Endometrial microvascular endothelial cells (primary cell): ENCODE data around the gene CCDC191. TPM values are rescaled to one million over a fixed set of nuclear protein-coding genes. Genes with fewer than 3 reads are reported as not detected.

Experiments used
- in situ Hi-C: cut with HindIII; loops from 2 replicates; pipeline ENCODE4 v1.10.0; 2017; ENCODE audit warnings: low sequenced_read_pairs, low pct_unique_long_range_greater_than_20kb; ENCODE audit errors: inconsistent ontology term
- total RNA-seq: library from RNA; depleted of rRNA; stranded (reverse); fragments of >200 nt; gene quantifications from one replicate; pipeline ENCODE4 v1.2.3, GENCODE V29; 2015; ENCODE audit errors: inconsistent ontology term

Gene CCDC191
- total RNA-seq, 1 donor from 2014 or later: 1.3 TPM

DNA sequence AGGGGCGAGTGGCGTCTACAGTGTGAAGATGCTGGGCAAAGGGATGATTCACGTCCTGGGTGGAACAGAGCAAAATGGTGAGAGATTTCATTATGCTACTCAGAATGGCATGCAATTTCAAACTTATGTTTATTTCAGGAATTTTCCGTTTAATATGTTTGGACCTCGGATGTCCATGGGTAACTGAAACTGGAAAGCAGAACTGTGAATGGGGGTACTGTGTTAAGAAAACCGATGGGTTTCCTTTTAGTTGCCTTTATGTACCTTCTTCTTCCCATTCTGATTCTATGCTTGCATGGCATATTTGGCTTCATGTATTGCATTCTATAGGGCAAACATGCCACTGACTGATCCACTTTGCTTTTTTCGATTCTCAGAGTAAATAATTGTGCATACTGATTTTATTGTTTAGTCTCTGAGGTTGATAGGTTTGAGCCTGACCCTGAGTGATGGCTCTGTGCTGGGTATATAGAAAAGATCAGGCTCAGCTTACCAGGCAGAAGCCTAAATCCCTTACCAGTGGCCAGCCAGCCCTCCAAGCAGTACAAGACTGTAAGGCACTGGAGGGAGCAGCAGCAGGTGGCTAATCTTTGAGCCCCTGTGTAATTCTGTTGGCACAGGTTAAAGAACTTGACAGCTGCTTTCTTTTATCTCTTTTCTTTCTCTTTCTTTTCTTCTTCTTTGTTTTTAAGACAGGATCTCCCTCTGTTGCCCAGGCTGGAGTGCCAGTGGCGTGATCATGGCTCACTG lies 4.8 kb upstream of the CCDC191 start:
- in situ Hi-C loops: no loop called here

DNA sequence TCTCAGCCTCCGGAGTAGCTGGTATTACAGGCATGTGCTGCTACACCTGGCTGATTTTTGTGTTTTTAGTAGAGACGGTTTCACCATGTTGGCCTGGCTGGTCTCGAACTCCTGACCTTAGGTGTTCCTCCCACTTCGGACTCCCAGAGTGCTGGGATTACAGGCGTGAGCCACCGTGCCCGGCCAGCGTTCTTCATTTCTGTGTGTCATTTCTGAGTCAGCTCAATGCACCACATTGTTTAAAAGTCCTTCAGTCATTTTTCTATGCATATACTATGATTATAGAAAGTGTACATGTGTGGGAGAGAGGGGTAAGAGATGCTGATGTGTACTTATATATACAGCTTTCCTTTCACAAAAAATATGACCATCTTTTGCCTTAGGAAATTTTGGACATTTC lies 2.3 kb upstream of the CCDC191 start:
- in situ Hi-C loops: no loop called here

DNA sequence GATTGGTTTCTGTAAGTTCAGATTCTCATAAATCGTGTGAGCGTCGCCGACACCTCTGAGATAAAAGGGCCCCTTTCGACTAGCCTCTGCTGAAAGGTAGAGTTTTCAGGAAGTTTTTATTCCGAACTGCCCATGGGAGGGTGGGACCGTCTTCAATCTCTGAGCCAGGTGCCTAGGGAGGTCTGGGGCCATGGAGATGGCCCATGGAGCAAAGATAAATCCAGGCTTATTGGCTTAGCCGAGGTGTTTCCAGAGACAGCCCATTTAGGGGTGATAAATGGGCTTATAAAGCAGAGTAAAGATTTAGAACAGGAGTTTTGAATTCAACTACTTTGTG lies 653 bp upstream of the CCDC191 start:
- in situ Hi-C loops: no loop called here

DNA sequence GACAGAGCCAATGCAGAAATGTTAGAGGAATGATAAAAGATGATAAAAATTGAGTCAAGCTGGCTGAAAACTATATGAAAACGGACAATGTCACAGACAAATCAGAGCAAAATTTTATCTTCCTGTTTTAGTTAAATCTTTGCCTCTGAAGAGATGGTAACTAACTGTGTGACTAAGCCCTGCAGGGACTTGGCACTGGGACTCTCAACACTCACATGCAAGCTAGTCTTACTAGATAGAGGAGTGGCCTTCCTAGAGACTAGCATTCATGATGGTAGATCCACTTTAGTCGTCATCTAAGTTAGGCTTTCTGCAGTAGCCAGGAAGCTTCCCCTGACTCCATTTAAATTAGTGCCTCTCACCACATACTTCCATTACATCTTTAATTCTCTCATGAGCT lies 4.1 kb downstream of the CCDC191 start:
- in situ Hi-C loops: no loop called here

DNA sequence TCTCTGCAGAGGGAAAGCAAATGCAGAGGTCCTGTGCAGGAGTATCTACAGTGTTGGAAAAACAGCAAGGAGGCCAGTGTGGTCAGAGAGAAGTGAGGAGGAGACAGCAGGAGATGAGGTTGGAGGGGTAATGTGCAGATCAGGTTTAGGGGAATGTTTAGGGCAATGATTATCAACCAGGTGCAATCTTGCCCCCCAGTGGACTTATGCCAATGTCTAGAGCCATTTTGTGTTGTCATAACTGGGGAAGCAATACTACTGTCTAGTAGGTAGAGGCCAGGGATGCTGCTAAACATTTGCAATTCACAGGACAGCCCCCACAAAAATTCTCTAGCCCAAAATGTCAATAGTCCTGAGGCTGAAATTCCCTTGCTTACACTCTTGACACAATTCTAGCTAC lies 13.1 kb downstream of the CCDC191 start:
- in situ Hi-C loops: no loop called here

DNA sequence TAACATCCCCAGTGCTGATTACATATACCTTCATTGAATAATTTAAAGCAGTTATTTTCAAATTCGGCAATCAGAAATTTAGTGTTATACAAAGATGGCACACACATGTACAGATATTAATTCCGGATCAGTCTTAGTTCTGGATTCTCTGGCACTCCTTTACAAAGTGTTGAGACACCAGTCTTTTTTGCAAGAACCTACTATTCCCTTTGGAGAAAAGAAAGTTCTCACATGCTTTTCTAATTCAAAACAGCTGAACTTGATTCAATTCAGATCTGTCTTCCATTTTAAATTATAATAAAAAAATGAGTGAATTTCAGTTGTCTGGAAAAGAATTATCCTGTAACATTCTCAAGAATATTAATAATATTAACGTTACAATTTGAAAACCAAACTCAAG lies 20.4 kb downstream of the CCDC191 start:
- in situ Hi-C loops: no loop called here

DNA sequence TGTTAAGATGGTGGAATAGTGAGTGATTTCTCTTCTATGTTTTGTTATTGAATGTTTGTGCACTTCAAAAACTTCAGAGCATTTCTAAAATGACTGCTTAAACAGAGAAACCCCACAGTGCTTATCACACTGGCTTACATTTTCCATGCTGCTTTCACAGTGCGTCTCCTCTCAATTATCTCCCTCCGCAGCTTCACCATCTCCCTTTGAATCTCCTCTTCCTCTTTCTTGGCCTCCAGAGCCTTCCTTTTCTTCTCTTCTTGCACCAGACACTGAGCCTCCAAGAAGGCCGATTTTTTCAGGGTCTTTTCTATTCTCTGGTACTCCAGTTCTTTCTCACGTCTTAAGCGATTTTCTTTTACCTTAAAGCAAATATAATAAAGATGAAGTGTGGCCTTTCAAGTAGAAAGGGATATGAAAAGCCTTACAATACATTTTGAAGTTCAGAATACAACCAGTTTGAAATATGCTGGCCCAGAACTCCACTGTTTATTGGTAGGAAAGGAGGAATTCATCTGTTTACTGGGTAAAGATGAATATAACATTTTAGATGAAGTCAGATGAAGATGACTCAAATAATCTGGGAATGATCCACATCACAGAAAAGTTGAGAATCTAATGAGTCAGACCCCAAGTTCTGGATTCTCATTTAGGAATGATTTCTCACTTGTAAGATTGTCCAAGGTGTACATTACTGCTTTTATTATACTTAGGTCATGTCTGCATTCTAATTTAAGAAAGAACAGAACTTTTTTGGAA lies 21.4 kb downstream of the CCDC191 start:
- in situ Hi-C loops: no loop called here

DNA sequence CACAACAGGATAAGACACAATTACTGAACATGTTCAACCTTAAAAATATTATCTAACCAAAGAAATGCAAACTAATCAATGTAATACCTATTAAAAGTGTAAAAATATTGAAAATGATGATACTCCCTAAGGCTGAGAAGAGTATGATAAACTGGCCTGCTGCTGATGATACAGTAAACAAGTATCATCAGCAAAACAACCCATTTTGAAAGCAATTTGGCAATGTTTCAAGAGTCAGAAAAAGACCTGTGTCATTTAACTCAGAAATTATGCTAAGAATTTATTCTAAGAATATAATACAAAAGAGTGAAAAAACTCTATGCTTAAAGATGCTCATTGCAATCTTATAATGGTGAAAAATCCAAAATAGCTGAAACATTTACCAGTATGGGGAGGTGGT lies 22.1 kb downstream of the CCDC191 start:
- in situ Hi-C loops: no loop called here

DNA sequence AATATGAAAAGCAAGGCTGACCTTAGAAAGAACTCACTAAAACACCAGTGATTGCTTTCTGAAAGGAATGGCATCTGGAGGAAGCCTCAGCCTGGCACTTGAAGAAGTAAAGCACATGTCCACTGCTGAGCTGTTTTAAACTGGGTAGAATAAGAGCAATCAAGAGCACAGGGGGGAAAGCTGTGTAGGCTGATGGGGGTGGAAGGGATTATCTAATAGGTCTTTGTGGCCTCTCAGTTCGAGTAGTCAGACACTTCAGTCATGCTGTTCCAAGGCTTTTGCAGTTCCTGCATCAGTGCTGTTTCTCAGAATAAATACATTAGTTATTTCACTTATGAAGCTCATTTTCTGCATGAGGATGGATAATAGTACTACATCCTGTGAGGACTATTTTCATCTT lies 22.6 kb downstream of the CCDC191 start:
- in situ Hi-C loops: no loop called here

DNA sequence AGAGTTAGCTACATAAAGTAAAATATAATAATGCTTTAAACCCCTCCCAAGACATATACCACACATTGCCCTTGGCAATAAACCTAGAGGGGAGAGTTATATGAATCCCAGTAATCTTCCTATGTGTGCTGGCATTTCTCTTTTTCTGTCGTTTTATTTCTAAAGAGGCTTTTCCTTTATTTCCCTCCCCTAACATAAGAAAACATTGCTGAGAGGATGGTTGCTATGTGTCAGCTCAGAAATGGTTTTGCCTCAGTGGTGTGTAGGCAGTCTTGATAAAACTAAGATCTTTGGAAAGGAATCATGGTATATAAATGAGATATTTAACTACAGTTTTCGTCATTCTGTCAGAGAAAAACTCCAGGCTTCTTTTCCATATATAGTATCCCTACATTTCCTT lies 30.0 kb downstream of the CCDC191 start:
- in situ Hi-C loops: no loop called here

DNA sequence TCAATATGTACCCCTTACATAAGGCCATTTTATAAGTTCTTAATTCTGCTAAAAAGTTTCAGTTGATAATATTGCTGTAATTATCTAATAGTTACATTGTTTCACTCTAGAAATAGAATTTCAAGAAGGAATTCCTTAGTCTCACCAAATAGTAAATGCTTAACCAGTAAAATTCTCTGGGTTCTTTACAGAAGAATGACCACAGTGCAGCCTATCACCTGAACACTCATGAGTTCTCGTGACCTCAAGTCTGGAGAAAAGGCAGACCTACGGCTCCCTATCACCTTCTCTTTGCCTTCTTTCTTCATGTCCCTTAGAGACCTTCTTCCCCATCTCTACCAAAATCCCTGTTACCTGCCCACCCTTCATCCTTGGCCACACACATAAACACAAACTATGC lies 30.9 kb downstream of the CCDC191 start:
- in situ Hi-C loops: no loop called here

DNA sequence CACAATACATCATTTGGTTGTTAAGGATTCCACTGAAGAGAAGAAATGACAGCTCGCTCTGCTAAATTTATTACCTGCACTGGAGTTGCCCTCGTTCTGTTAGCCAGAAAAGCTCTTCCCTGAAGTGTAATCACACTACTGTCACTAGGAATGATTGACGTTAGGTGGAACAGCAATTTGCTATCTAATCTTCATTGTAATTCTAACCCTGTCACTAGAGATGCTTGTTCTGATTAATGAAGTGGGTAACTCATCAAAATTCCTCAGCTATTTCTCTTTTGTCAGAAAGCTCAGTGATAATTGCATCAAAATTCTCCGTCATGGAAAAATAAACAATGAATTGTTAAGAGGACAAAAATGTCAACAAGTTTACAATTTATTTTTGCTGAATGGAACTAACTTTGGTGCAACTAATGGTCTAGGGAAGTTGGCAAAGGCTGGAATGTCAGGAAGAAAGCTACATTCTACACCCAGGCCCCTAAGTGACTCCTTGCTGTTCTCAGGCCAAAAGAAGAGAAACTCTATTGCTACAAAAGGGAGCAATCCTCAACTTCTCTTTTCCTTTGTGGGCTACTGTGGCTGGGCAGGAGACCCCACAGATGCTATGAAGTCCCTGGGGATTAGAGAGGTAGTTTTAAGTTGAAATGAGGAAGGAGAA lies 34.1 kb downstream of the CCDC191 start:
- in situ Hi-C loops: no loop called here

DNA sequence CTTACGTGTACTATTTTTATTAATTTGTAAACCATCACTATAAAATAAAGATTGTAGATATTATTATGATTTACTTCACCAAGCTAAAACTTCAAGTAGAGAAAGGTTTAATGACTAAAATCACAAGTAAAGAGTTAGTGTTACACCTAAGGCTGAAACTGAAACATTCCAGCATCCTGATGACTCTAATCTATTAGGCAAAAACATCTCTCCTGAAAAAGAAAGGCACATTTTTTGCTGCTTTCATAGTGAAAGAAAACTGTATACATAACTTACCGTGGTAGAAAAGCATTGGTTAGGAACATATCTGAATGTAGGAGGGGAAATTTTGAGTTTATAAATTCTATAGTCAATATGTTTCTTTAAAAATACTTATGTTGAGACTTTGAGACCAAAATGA lies 35.4 kb downstream of the CCDC191 start:
- in situ Hi-C loops: no loop called here

DNA sequence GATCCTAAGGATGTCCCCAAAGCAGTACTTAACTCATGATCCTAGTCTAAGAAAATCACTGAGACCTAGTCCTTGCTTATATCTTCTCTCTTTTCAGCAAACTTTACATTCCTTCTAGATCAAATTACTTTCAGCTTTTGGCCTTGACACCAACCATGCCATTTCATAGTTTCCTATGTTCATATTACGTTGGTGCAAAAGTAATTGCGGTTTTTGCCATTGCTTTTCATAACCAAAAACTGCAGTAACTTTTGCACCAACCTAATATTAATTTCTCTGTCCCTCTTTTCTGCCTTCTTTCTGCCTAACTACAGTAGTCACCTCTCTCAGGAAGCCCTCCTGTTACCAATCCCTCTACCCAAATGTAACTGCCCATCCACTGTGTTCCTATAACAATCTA lies 36.8 kb downstream of the CCDC191 start:
- in situ Hi-C loops: no loop called here

DNA sequence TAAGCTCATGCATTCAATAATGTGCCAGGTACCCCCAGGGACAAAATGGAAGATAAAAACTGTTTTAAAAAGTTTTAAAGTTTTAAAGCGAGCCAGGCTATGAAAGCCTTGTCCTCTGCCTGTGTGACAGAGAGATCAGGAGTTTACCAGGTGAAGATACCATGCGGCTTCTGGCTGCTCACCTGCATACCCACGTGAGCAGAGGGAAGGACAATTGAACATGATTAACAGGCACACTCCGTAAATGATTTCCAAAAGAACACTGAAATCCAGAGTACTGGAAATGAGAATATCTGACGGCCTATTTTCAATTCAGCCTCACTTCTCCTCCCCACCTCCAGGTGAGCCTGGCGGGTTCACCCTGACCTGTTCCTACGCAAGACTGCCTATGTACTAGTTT lies 42.1 kb downstream of the CCDC191 start:
- in situ Hi-C loops: no loop called here

DNA sequence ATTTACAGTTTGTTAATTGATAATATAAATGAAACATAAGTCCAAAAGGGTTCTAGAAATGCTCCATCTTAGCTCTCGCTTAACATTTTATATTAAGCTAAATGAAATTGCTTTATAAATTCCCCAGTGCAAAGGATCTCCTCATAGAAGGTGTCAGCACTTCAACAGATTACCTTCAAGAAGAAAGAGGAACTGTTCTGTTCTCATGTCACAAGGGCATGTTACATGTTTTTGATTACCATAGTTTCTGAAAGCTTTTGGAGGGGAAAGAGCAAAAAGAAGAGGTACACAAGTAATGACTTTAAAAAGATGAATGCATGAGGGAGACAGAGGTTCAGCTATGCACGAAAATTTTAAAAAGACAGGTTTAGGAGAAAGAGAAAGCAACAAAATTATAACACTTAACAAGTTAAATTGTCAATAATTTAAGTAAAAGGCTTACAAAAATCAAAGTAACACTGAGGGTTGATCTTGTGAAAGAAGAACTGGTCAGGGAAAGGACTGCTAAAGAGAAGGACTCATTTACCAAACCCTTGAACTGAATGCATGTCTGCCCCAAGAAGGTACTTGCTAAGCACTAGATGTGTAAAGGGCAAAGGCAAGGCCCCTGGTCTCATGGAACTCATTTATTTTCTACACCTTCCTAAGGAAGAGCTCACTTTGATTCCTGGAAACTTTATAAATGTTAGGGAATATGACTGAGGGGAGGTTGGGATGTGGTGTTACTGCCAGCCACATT lies 45.1 kb downstream of the CCDC191 start:
- in situ Hi-C loops: no loop called here

DNA sequence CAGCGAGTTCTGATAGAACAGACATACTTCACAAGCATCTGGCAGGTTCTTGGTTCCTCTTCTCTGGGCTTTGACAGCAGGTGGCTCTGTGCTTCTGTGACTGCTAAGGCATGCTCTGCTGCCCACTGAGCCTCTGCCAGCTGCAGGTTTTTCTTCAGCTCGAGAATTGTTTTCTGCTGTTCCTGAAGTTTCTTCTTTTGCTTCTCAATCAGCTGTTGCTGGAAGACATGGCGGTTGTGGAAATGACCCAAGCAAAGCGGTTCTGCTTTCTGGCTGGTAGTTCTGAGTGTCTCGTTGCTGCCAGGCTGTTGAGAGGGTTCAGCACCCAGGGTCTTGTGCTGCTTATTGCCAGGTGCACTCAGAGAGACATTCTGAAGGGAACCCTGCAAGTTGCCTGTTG lies 50.8 kb downstream of the CCDC191 start:
- in situ Hi-C loops: no loop called here

DNA sequence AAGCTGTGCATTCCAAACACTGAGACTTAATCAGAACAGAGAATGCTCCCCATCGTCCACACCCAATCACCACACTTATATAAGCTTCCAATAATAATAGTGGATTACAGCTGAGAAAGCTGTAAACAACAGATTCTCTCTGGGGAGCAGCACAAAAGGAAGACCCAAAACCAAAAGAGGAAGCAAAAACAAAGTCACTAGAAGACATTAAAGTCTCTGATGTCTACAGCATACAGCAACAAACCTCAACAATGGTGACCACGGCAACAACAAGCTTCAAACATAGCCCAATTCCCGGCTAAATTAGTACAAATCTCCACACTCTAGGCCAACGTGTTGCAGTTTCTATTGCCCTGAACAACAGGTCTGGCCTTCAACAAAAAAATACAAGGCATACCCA lies 70.8 kb downstream of the CCDC191 start:
- in situ Hi-C loops: no loop called here

DNA sequence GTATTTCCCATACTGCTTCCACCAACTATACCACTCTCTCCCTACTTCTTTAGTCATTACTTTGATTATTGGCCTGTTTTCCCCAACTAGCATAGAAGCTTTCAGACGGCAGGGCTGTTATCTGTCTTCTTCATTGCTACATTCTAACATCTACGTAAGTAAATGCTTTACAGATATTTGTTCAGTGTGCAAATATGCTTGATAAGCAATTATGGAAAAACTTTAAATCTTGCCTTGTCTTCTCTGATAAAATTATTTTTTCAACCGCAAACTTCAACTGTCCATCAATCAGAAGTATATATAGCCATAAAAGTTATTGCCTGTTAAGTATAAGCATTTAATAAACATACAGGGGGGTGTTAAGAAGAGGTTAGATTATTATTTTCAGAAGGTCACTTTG lies 72.8 kb downstream of the CCDC191 start:
- in situ Hi-C loops: no loop called here

DNA sequence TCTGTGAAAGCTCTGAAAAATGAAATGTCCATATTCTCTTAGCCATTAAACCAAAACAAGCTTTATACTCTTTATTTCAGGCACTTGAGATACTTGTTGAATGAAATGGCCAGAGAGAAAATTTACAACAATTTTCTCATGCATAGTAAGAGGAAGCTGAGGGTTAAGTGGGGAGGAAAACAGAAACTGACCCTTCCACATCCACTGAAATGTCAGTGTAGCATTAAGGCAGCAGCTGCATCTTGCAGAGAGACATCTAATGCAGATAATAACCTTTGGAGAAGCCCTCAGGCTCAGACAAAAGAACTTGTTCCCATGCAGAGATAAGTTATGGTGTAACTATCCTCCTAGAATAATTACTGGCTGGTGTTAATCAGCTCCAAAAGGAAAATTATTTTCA lies 74.5 kb downstream of the CCDC191 start:
- in situ Hi-C loops: no loop called here
